ENCODE results near the gene CNTN4.

CNTN4 gene

DNA sequence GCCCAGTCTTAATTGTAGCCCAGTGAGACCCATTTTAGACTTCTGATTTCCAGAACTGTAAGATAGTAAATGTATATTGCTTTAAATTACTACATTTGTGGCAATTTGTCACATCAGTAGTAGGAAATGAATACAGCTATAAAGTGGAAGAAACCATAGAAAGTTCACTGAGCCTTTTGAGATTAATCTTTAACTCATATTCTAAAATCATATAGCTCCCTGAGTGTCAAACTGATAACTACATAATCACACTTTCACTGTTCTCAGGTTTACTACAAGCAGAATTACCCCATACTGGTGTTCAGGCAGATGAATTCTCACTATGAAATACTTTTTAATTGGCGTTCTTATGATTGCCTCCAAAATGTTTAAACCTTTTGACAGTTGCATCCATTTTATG, 42.8 kb downstream of the CNTN4 start:
- in situ Hi-C loops (cut with MboI; ENCODE audit: low sequenced_read_pairs, unreplicated experiment), result no loop called here
- no peak for DNase-seq (ENCODE audit: low spot score)
- TF ChIP-seq, protein P1, sequence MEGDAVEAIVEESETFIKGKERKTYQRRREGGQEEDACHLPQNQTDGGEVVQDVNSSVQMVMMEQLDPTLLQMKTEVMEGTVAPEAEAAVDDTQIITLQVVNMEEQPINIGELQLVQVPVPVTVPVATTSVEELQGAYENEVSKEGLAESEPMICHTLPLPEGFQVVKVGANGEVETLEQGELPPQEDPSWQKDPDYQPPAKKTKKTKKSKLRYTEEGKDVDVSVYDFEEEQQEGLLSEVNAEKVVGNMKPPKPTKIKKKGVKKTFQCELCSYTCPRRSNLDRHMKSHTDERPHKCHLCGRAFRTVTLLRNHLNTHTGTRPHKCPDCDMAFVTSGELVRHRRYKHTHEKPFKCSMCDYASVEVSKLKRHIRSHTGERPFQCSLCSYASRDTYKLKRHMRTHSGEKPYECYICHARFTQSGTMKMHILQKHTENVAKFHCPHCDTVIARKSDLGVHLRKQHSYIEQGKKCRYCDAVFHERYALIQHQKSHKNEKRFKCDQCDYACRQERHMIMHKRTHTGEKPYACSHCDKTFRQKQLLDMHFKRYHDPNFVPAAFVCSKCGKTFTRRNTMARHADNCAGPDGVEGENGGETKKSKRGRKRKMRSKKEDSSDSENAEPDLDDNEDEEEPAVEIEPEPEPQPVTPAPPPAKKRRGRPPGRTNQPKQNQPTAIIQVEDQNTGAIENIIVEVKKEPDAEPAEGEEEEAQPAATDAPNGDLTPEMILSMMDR (IDR thresholded peaks at IDR 0.05; ENCODE audit: borderline replicate concordance, control extremely low read depth, extremely low read depth, insufficient read depth, missing control alignments), result no peak

DNA sequence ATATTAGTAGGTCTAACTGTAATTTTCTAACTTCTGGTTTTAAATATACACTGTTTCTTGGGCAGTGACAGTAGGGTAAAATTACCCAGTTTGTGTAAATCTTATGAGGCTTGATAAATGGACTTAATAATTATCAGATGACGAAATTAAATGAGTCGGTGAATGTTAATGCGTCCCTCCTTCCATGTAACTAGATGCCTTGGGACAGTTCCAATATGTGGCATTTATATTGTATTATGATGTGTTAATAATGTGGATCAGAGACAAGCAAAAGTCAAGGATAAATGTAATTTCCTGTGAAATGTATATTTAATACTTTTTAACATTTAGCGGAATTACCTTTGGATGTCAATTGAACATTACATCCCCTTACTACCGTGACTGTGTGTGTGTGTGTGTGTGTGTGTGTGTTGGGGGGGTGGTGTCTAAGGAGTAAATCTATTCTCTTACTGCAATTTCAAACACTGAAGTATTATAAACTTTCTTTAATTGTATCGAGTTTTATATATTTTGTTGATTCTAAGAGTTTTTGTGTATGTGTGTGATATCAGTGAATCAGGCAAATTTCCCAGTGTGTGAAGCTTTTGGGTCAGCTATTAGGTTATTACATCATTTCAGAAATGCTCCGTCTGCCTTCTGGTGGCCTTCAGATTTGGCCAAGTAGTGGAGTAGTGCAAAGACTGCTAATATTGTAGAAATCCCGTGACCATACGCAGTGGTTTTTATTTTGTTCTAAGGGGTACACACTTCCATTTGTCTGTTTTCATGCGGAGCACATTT, 50.1 kb downstream of the CNTN4 start:
- TF ChIP-seq, protein P1 (IDR thresholded peaks at IDR 0.05; ENCODE audit: borderline replicate concordance, control extremely low read depth, extremely low read depth, insufficient read depth, missing control alignments), result no peak

GRCh38 chr3:2153053-2153452, 54.4 kb downstream of the CNTN4 start:
- TF ChIP-seq, protein P1 (IDR thresholded peaks at IDR 0.05; ENCODE audit: borderline replicate concordance, control extremely low read depth, extremely low read depth, insufficient read depth, missing control alignments), result no peak
- DNase-seq (ENCODE audit: low spot score), result no peak
- in situ Hi-C loops (cut with MboI; ENCODE audit: low sequenced_read_pairs, unreplicated experiment), result no loop called here

More for the DNA sequence above, 50.1 kb downstream of the CNTN4 start:
- in situ Hi-C loops (cut with MboI; ENCODE audit: low sequenced_read_pairs, unreplicated experiment), result no loop called here
- DNase-seq (ENCODE audit: low spot score), result no peak

DNA sequence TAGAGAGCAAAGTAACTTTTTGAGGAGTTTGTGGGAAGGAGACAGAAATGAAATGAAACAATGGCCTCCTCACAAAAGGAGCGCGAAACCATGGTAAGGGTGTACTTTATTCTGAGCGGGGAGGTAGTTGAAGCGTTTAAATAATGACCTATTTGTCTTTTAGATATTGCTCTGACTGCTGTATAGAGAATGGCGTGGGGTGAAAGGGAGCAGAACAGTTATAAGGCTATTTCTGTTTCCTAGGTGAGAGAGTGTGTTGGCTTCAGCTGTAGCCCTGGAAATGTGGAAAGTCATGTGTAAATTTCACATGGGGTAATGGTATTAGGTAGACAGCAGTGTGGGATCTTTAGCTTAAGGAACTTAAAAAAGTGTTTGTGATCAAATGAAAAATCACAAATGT, 54.9 kb downstream of the CNTN4 start:
- TF ChIP-seq, protein P1 (IDR thresholded peaks at IDR 0.05; ENCODE audit: borderline replicate concordance, control extremely low read depth, extremely low read depth, insufficient read depth, missing control alignments), result no peak
- no peak for DNase-seq (ENCODE audit: low spot score)
- in situ Hi-C loops (cut with MboI; ENCODE audit: low sequenced_read_pairs, unreplicated experiment), result no loop called here

- in situ Hi-C loops (cut with MboI; ENCODE audit: low sequenced_read_pairs, unreplicated experiment), result no loop called here
- TF ChIP-seq, protein P1 (IDR thresholded peaks at IDR 0.05; ENCODE audit: borderline replicate concordance, control extremely low read depth, extremely low read depth, insufficient read depth, missing control alignments), result no peak
- no peak for DNase-seq (ENCODE audit: low spot score)
These were observed 56.0 kb downstream of the CNTN4 start for GRCh38 chr3:2154621-2155020.

DNA sequence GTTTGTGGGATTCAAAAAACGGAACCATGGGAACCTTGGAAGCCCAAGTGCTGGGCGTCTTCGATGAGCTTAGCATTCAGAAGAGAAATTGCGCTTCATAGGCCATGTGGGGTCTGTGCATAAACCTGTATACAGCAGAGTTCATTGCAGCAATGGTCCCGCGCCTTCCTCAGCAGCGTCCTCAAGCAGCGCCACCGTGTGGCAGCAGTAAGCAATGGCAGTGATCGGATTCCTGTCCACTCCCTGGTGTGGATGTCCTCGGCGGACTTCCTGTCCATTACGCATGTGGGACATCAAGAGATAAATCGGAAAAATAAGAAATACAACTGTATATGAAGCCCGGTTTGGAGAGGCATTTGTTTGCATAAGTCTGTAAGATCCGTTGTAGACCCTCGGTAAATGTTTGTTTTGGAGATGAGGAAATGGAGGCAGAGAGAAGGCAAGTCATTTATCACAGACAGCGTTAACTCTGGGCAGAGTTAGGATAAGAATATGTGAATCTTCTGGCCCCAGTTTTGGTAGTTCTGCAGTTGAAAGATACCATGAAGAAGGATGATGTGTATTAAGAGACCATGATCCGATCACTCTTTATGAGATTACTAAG, 57.7 kb downstream of the CNTN4 start:
- TF ChIP-seq, protein P1 (IDR thresholded peaks at IDR 0.05; ENCODE audit: borderline replicate concordance, control extremely low read depth, extremely low read depth, insufficient read depth, missing control alignments), result peak; percentile 83
- DNase-seq (ENCODE audit: low spot score), result peak; percentile 32
- in situ Hi-C loops (cut with MboI; ENCODE audit: low sequenced_read_pairs, unreplicated experiment), result no loop called here
